NCI-H748 (cell line): ENCODE measurements around the gene PPP3R1.
A peak's percentile ranks its signal among the peaks of the same experiment; 100 is the strongest.

Experiments used
- DNase-seq: peaks from one replicate; lab custom pipeline; 2025; ENCODE audit not compliant: unreplicated experiment; lab: John Stamatoyannopoulos, UW

PPP3R1 gene, protein sequence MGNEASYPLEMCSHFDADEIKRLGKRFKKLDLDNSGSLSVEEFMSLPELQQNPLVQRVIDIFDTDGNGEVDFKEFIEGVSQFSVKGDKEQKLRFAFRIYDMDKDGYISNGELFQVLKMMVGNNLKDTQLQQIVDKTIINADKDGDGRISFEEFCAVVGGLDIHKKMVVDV

GRCh38 chr2:68252400-68253218, at the start of gene PPP3R1:
PPP3R1 (minus strand) TSS chr2:68252532; CDS start chr2:68252127, 405 bp downstream.
- DNase-seq = peak; percentile 94

- no peak for DNase-seq
Observed at GRCh38 chr2:68295516-68295915, 43.2 kb upstream of the PPP3R1 start.

GRCh38 chr2:68294913-68295312, 42.6 kb upstream of the PPP3R1 start:
- no peak for DNase-seq

DNA sequence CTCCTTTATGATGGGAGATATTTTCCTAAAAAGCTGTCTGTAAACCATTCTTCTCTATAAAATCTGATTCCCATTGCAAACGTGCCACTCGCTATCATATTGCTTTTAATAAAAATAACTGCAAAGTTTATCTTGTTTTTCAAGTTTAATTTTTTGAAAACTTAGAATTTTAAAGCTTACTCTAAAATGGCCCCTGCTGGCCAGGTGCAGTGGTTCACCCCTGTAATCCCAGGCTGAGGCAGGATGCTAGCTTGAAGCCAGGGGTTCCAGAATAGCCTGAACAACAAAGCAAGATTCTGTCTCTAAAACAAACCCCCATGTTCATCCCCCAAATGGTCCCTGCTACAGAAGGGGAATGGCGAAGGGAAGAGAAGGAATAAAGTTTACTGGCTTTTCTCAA, 41.9 kb upstream of the PPP3R1 start:
- no peak for DNase-seq

DNA sequence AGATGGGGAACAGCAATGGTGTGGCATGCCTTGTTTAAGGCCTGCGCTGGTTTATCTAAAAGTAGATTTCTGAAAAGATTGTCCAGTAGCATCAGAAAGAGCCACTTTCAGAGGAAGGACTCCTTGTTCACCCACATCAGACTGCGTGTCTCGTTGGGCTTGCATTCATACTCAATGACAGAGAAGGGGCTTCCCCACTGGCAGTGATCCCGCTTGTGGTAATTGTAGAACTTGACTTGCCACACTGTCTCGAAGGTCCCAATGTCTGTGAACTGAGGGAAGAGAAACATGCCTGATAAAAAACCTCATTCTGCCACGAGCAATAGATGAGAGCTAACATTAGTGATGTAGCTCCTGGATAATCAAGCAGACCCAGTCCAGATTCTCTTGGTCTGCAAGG, 41.4 kb upstream of the PPP3R1 start:
- DNase-seq = no peak

DNA sequence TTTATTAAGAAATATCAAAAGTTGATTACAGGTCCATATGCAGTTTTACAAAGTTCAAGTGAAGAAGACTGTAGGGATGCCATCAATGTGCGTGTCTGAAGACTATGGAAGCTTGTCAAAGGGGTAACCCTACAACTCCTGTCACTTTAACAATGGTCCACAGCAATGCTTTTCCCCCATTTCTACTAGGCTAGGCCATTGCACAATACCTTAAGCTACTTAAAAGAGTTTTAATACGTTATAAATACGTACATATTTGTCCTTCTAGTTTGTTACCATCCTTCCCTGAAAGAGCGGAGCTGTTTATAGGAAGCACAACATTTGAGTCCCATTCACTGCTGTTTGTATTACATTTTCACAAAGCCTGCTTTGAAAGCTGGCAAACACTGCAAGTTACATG, 40.7 kb upstream of the PPP3R1 start:
- no peak for DNase-seq

- DNase-seq = peak; percentile 14
Observed at GRCh38 chr2:68292108-68292710, 39.9 kb upstream of the PPP3R1 start.

GRCh38 chr2:68291314-68291713, 39.0 kb upstream of the PPP3R1 start:
- no peak for DNase-seq

- DNase-seq = no peak
Observed at GRCh38 chr2:68290901-68291300, 38.6 kb upstream of the PPP3R1 start.

DNA sequence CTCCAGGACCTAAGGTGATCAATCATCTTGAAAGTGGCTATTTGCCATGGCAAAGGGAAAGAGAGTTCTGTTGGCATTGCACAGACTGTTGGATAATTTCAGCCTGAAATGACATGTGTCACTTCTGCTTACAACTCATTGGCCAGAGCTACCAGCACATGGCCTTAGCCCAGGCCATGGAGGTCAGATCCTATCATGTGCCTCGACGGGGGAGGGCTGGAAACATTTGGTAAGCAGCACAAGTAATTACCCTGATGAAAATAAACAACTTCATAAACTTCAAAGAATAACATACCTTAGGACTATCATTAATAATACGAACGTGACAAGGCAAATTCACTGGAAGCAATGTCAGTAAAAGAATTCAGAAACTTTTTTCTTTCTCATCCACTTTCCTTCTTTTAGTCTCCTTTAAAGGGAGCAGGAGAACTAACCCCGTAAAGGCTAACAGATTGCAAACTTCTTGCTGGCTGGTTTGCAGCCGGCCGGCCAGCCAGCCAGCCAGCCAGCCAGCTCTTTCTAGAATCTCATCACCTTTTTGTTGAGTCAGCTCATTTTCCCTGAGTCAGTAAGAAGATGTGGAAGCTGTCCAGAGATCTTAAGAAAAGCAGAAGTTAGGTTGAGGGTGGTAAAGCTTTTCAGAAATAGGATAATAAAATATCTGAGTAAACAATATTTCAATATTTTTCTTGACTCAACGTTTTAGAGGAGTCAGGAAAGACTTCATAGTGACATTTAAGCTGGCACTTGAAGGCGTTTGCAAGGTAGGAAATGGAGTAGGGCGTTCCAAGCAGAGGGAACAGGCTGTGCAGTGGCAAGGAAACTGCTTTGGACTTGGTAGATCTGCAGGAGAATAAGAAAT, 35.5 kb upstream of the PPP3R1 start:
- DNase-seq = no peak

GRCh38 chr2:68284896-68285295, 32.6 kb upstream of the PPP3R1 start:
- DNase-seq = no peak

- DNase-seq = no peak
Observed at GRCh38 chr2:68283419-68283812, 31.1 kb upstream of the PPP3R1 start.

- peak; percentile 55 for DNase-seq
Observed at GRCh38 chr2:68282811-68283418, 30.6 kb upstream of the PPP3R1 start.

DNA sequence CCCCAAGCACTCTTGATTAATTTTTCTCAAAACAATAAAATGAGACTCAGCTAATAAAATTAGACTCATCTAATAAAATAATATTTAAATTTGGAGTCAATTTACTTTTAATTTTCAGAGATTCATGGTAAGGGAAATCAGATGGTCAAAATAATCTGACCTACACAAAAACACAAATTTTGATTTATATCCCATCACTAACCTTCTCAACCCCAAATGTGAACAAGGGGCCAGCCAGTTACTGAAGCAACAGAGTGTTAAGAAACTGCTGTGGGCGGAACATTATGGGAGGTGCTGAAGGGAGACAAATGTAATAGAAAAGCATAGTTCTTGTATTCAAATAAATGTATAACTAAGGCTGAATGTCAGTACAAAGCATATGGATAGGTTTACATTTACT, 28.5 kb upstream of the PPP3R1 start:
- no peak for DNase-seq

DNA sequence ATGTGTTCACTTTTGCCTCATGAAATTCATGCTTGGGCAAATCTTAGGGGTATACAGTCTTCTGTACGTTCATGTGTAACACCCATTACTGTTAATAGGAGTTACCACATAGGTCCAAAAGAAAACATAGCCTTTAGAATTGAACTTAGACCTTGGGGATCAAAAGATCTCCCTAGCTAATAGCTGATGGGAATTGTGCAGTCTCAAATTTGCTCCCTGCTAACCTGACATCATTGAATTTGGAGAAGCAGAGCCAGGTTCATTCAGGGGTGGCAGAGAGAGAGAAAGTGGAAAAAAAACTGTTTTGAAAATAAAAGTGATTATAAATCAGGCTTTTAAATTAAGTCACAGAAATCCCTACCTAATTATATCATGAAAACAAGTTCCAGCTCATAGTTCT, 28.0 kb upstream of the PPP3R1 start:
- no peak for DNase-seq

DNA sequence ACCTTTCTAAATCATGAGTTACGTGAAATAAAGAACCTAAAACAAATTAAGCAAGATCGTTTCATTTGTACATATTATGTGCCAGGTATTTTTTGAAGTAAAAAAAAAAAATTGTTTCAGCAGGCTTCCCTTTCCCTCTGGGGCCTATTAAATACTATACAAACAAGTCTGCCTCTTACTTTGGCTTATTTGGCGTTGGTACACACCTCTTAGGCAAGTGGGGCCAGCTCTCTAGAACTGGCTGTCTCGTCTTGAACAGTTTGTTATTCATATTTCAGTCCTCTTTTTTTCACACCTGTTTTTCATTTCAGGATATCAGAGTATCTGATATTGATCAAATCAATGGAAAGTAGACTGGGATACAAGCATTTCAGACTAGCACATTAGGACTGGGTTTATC, 27.4 kb upstream of the PPP3R1 start:
- DNase-seq = peak; percentile 3

- DNase-seq = no peak
Observed at GRCh38 chr2:68278169-68278568, 25.8 kb upstream of the PPP3R1 start.

- DNase-seq = no peak
Observed at GRCh38 chr2:68274022-68274421, 21.7 kb upstream of the PPP3R1 start.

DNA sequence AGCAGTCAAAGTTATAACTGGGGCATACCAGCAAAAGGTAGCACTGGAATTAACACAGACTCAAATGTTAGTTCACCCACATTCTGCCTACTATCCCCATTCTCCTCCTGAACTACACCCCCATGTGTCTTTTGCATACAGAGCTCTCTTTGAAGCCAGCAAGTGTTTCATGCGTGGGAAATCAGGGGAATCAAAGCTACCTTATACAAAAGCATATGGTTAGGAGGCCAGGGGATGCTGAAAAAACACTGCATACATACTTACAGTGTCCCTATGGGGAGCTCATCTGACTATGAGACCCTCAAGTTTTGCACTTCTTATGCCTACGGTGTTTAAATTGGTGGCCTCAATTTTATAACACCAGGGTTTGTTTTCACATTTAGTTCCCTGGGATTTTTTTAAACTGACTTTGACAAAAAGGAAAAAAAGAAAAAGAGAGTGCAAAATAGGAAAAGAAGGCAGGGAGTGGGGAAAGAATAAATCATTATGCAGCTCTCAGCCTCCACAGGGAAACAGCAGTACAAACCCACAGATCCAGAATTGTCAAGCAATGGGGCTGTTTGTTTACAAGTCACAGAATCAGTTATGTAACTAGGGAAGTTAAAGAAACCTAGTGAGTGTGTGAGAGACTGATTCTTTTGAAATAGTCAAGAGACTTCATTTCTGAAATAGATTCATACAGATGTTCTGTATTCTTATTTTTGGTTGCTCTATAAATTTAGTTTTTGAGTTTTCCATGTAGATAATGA, 20.1 kb upstream of the PPP3R1 start:
- DNase-seq = no peak

DNA sequence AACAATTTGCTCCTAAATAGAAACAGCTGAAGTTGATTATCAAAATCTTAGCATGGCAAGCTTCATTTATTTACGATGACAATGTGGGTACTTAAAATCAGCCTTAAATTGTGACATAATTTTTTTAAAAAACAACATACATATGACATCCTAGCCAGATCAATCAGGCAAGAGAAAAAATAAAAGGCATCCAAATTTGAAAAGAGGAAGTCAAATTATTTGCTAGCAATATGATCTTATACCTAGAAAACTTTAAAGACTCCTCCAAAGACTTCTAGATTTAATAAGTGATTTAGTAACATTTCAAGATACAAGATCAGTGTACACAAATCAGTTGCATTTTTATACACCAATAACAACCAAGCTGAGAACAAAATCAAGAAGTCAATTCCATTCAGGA, 14.3 kb upstream of the PPP3R1 start:
- no peak for DNase-seq
